CD14-positive monocyte (primary cell): ENCODE results near the gene PGBD1. TPM values are rescaled to one million over a fixed set of nuclear protein-coding genes. Genes with fewer than 3 reads are reported as not detected.

ENCODE experiments used
- DNase-seq, 3 donors: peaks; one replicate each; pipeline ENCODE4 v3.0.0-alpha.2; 2011 to 2022
- H2AFZ ChIP-seq: 2 replicates; pipeline ENCODE4 v1.6.0; 2012; ENCODE audit warnings: mild to moderate bottlenecking, low read depth, low read length, inconsistent platforms; ENCODE audit not compliant: insufficient read depth, poor library complexity, severe bottlenecking
- H3K27ac ChIP-seq, 2 donors: 1 replicate in 1 of 2; 2 replicates in 1 of 2; pipeline ENCODE4 v1.5.1; 2012 to 2013; ENCODE audit warnings: low read length in 2 of 2, control low read depth in 1 of 2, inconsistent platforms in 1 of 2, low read depth in 1 of 2, mild to moderate bottlenecking in 1 of 2
- H3K27me3 ChIP-seq, 2 donors: one replicate each; pipeline versions ENCODE4 v1.6.0 to v1.6.1; 2011 to 2013; ENCODE audit warnings: low read length in 2 of 2; ENCODE audit not compliant: control insufficient read depth in 2 of 2, insufficient read depth in 2 of 2
- H3K36me3 ChIP-seq, 2 donors: replicated peaks in 1 of 2; 1 replicate in 1 of 2; 2 replicates in 1 of 2; pipeline versions ENCODE4 v1.5.1 to v1.6.1; 2012 to 2013; ENCODE audit warnings: low read length in 2 of 2, control low read depth in 1 of 2, inconsistent platforms in 1 of 2, mild to moderate bottlenecking in 1 of 2; ENCODE audit not compliant: insufficient read depth in 2 of 2, control insufficient read depth in 1 of 2
- H3K4me1 ChIP-seq, 2 donors: 1 replicate in 1 of 2; 2 replicates in 1 of 2; pipeline versions ENCODE4 v1.5.1 to v1.6.1; 2012 to 2013; ENCODE audit warnings: low read length in 2 of 2, control low read depth in 1 of 2, inconsistent platforms in 1 of 2, mild to moderate bottlenecking in 1 of 2, moderate library complexity in 1 of 2; ENCODE audit not compliant: insufficient read depth in 2 of 2, control insufficient read depth in 1 of 2
- H3K4me2 ChIP-seq: replicated peaks from 2 replicates; pipeline ENCODE3; 2012; ENCODE audit warnings: low read length, moderate library complexity, mild to moderate bottlenecking; ENCODE audit not compliant: poor library complexity, severe bottlenecking; ENCODE audit errors: extremely low read depth
- H3K4me3 ChIP-seq, 3 experiments: fragments of 200-600 bp in 1 of 3; sonication (generic) in 1 of 3; replicated peaks in 1 of 3; 1 replicate in 2 of 3; 2 replicates in 1 of 3; pipeline ENCODE4 v1.5.1; 2011 to 2013; ENCODE audit warnings: low read length in 3 of 3, mild to moderate bottlenecking in 3 of 3, control low read depth in 2 of 3, low read depth in 2 of 3, inconsistent platforms in 1 of 3, moderate library complexity in 1 of 3
- H3K79me2 ChIP-seq: 2 replicates; pipeline ENCODE4 v1.6.0; 2012; ENCODE audit warnings: mild to moderate bottlenecking, control low read depth, inconsistent platforms, low read length, moderate library complexity; ENCODE audit not compliant: insufficient read depth
- H3K9ac ChIP-seq: 2 replicates; pipeline ENCODE4 v1.6.0; 2017; ENCODE audit warnings: low read length, mild to moderate bottlenecking; ENCODE audit not compliant: insufficient read depth, poor library complexity, severe bottlenecking
- H3K9me3 ChIP-seq, 2 donors: replicated peaks in 1 of 2; 1 replicate in 1 of 2; 2 replicates in 1 of 2; pipeline versions ENCODE4 v1.5.1 to v1.6.1; 2012 to 2013; ENCODE audit warnings: low read length in 2 of 2, control low read depth in 1 of 2; ENCODE audit not compliant: control insufficient read depth in 1 of 2, insufficient read depth in 1 of 2
- H4K20me1 ChIP-seq: 2 replicates; pipeline ENCODE4 v1.6.0; 2012; ENCODE audit warnings: mild to moderate bottlenecking, low read length, control low read depth, moderate library complexity; ENCODE audit not compliant: insufficient read depth
- H3K27ac Mint-ChIP-seq, 7 donors: one replicate each; pipeline ENCODE4 v1.8.0; 2020; ENCODE audit warnings: mild to moderate bottlenecking in 7 of 7, mixed read lengths in 7 of 7, moderate library complexity in 6 of 7, inconsistent platforms in 2 of 7
- H3K27me3 Mint-ChIP-seq, 3 donors: one replicate each; pipeline ENCODE4 v1.8.0; 2021 to 2022; ENCODE audit warnings: low read depth in 3 of 3, mild to moderate bottlenecking in 3 of 3, mixed read lengths in 3 of 3, moderate library complexity in 3 of 3, inconsistent platforms in 1 of 3
- H3K36me3 Mint-ChIP-seq, 2 donors: one replicate each; pipeline ENCODE4 v1.8.0; 2020; ENCODE audit warnings: mixed read lengths in 2 of 2, inconsistent platforms in 1 of 2, mild to moderate bottlenecking in 1 of 2
- H3K4me1 Mint-ChIP-seq: one replicate; pipeline ENCODE4 v1.8.0; 2020; ENCODE audit warnings: mild to moderate bottlenecking, mixed read lengths
- H3K4me3 Mint-ChIP-seq, 2 donors: one replicate each; pipeline ENCODE4 v1.8.0; 2020; ENCODE audit warnings: mild to moderate bottlenecking in 2 of 2, mixed read lengths in 2 of 2, moderate library complexity in 1 of 2
- H3K9me3 Mint-ChIP-seq, 7 donors: one replicate each; pipeline ENCODE4 v1.8.0; 2020 to 2022; ENCODE audit warnings: mixed read lengths in 7 of 7, mild to moderate bottlenecking in 6 of 7, moderate library complexity in 6 of 7, inconsistent platforms in 2 of 7
- WGBS: methylation state at CpG from one replicate; pipeline ENCODE4 v1.1.5; 2013; ENCODE audit warnings: missing lambda C conversion rate; ENCODE audit not compliant: insufficient coverage; 5-methylcytosine and 5-hydroxymethylcytosine counted together
- intact Hi-C, 2 donors: fragments of 100-400 bp; cut with micrococcal nuclease; formaldehyde crosslinking; loops; one replicate each; pipeline versions ENCODE4 v1.15.0 to v1.15.1; 2023
- polyA plus RNA-seq, 3 donors: library from polyadenylated mRNA; depleted of rRNA in 1 of 3; unstranded in 2 of 3; stranded (reverse) in 1 of 3; fragments of 300-500 nt in 2 of 3; fragments of >200 nt in 1 of 3; fragmentation: Illumina TruSeq in 2 of 3; gene quantifications; 1 replicate in 2 of 3; 2 replicates in 1 of 3; pipeline ENCODE4 v1.2.3, GENCODE V29; 2012 to 2021
- TF ChIP-seq, protein P1 (sequence below): fragments of 200-600 bp; IDR thresholded peaks from one replicate; pipeline ENCODE4 v1.8.0; 2022; ENCODE audit warnings: antibody characterized with exemption, mild to moderate bottlenecking

PGBD1 gene
- polyA plus RNA-seq, 3 donors, result 0.15 to 0.36 (median 0.17) TPM

DNA sequence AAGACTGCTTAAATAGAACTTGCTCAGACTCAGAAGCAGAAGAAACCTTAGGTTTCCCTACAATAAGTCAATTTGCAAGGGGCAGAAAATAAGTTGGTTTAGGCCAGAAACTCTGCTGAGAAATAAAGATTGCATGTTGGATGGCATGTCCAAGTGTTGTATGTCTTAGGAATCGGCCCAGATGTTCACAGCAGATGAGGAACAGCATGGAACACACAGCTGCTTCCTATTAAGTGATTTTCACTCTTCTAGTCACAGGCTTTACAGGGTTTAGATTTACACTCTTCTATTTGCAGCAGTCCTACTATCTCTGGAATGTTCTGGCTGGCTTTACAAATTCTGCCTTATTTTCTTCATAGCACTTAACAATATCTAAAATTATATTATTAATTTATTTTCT, 32.5 kb upstream of the PGBD1 start:
- H3K27me3 Mint-ChIP-seq, result peaks cover 0 to 1% (median 0%) of the 10 kb centered on the region in 3 donors

DNA sequence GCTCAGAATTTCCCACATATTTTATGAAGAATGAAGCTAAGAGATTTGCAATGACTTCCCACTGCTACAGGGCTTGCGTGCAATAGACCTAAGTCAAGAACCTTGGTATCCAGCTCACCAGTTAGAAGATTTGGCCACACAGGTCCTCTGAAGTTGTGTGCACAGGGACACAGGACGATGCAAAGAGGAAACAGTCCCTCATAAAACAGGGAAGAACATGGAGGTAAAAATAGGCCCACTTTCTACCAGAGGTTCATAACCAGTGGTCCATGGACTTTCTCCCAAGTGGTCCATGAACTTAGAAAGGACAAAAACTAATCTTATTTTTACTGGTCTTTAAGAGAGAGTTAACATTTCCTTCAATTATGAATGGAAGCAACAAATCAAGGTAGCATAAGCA, 30.6 kb upstream of the PGBD1 start:
- H3K9me3 Mint-ChIP-seq, result peaks cover 0 to 5% (median 0%) of the 10 kb centered on the region in 7 donors
- Histone ChIP-seq H3K79me2 (peaks cover 16% of the 10 kb centered on the region), H3K4me3 (peak overlapping the region in 1 of 3 experiments; percentile 83), H2AFZ (no peak overlapping the region), H3K27ac (no peak overlapping the region), H4K20me1 (no peaks in the 10 kb centered on the region), H3K27me3 (no peaks in the 10 kb centered on the region), H3K9ac (no peak overlapping the region), H3K9me3 (no peaks in the 10 kb centered on the region), H3K36me3 (peaks cover 19 to 40% of the 10 kb centered on the region in 2 donors), H3K4me2 (peak overlapping the region; percentile 88), H3K4me1 (peaks cover 33 to 39% of the 10 kb centered on the region in 2 donors)
- H3K4me3 Mint-ChIP-seq, result peak overlapping the region in 1 of 2 donors; percentile 51
- no peak for DNase-seq
- peaks cover 40% of the 10 kb centered on the region for H3K4me1 Mint-ChIP-seq
- H3K36me3 Mint-ChIP-seq, result peaks cover 32 to 36% of the 10 kb centered on the region in 2 donors
- intact Hi-C loops, result loop anchor here (5.0 to 10.0 kb wide), 2 partner anchors 116 to 168 kb away; partner anchors contain the start of gene ZNF165 (in 1 of the 2)
- H3K27me3 Mint-ChIP-seq, result peaks cover 0 to 1% (median 0%) of the 10 kb centered on the region in 3 donors
- WGBS, result no CpG with 5 or more reads among the region's 2 CpGs
- no peak overlapping the region for H3K27ac Mint-ChIP-seq
- TF ChIP-seq, protein P1, sequence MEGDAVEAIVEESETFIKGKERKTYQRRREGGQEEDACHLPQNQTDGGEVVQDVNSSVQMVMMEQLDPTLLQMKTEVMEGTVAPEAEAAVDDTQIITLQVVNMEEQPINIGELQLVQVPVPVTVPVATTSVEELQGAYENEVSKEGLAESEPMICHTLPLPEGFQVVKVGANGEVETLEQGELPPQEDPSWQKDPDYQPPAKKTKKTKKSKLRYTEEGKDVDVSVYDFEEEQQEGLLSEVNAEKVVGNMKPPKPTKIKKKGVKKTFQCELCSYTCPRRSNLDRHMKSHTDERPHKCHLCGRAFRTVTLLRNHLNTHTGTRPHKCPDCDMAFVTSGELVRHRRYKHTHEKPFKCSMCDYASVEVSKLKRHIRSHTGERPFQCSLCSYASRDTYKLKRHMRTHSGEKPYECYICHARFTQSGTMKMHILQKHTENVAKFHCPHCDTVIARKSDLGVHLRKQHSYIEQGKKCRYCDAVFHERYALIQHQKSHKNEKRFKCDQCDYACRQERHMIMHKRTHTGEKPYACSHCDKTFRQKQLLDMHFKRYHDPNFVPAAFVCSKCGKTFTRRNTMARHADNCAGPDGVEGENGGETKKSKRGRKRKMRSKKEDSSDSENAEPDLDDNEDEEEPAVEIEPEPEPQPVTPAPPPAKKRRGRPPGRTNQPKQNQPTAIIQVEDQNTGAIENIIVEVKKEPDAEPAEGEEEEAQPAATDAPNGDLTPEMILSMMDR, result no peak

More for the DNA sequence above, 32.5 kb upstream of the PGBD1 start:
- intact Hi-C loops, result no loop called here
- no peak overlapping the region for H3K4me3 ChIP-seq
- WGBS, result no CpG with 5 or more reads among the region's 1 CpG
- Mint-ChIP-seq H3K27ac (no peak overlapping the region), H3K9me3 (peaks cover 0 to 5% (median 0%) of the 10 kb centered on the region in 7 donors), H3K4me3 (no peak overlapping the region), H3K36me3 (peaks cover 50 to 54% of the 10 kb centered on the region in 2 donors), H3K4me1 (peaks cover 39% of the 10 kb centered on the region)
- peaks cover 29 to 32% of the 10 kb centered on the region in 2 donors for H3K4me1 ChIP-seq
- H3K9me3 ChIP-seq, result no peaks in the 10 kb centered on the region
- H2AFZ ChIP-seq, result no peak overlapping the region
- no peak overlapping the region for H3K27ac ChIP-seq
- no peaks in the 10 kb centered on the region for H4K20me1 ChIP-seq
- no peak overlapping the region for H3K4me2 ChIP-seq
- no peak overlapping the region for H3K9ac ChIP-seq
- DNase-seq, result no peak
- TF ChIP-seq, protein P1, result no peak
- no peaks in the 10 kb centered on the region for H3K27me3 ChIP-seq
- H3K79me2 ChIP-seq, result peaks cover 16% of the 10 kb centered on the region
- peaks cover 32 to 58% of the 10 kb centered on the region in 2 donors for H3K36me3 ChIP-seq
